Colon (tissue), 2 donors: ENCODE measurements around the gene STARD13.

Experiments used
- FAIRE-seq: peaks from 2 replicates; lab custom pipeline; 2012; peaks lifted over from hg19 to GRCh38; lab: Jason Lieb, UNC
- donor health status: control.
- donor health status: control.

The STARD13 gene, protein sequence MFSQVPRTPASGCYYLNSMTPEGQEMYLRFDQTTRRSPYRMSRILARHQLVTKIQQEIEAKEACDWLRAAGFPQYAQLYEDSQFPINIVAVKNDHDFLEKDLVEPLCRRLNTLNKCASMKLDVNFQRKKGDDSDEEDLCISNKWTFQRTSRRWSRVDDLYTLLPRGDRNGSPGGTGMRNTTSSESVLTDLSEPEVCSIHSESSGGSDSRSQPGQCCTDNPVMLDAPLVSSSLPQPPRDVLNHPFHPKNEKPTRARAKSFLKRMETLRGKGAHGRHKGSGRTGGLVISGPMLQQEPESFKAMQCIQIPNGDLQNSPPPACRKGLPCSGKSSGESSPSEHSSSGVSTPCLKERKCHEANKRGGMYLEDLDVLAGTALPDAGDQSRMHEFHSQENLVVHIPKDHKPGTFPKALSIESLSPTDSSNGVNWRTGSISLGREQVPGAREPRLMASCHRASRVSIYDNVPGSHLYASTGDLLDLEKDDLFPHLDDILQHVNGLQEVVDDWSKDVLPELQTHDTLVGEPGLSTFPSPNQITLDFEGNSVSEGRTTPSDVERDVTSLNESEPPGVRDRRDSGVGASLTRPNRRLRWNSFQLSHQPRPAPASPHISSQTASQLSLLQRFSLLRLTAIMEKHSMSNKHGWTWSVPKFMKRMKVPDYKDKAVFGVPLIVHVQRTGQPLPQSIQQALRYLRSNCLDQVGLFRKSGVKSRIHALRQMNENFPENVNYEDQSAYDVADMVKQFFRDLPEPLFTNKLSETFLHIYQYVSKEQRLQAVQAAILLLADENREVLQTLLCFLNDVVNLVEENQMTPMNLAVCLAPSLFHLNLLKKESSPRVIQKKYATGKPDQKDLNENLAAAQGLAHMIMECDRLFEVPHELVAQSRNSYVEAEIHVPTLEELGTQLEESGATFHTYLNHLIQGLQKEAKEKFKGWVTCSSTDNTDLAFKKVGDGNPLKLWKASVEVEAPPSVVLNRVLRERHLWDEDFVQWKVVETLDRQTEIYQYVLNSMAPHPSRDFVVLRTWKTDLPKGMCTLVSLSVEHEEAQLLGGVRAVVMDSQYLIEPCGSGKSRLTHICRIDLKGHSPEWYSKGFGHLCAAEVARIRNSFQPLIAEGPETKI

DNA sequence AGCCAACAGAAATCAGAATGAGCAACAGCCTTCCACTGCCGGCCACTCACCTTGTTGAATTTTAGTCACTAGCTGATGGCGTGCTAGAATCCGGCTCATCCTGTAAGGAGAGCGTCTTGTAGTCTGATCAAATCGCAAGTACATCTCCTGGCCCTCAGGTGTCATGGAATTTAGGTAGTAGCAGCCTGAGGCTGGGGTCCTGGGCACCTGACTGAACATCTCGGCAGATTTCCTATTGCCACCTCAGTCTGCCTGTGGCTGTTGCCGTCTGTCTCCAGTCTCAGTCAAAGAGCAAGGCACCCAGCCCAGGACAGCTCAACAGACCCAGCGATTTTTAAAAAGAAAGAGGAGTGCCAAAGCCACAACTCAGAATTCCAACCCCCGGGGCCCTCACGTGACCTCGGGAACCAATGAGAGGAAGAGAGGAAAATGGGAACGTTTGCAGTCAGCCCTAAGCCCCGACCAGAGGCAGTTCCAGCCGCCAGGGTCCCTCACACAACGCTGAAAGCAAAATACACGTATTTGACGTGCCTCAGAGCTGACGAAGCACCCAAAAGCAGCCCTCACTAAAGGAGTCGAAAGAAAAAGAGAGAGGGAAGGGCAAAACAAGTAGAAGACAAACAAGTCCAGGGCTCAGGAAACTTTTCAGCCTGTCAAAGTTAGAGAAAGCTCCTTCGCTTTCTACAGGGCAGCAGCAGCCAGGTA, at the start of gene STARD13:
Gene STARD13, minus strand, starts transcription at position 336 of the 705 bp plus-strand sequence. Its CDS starts 117 bp downstream, at position 219.
- no peak for FAIRE-seq

DNA sequence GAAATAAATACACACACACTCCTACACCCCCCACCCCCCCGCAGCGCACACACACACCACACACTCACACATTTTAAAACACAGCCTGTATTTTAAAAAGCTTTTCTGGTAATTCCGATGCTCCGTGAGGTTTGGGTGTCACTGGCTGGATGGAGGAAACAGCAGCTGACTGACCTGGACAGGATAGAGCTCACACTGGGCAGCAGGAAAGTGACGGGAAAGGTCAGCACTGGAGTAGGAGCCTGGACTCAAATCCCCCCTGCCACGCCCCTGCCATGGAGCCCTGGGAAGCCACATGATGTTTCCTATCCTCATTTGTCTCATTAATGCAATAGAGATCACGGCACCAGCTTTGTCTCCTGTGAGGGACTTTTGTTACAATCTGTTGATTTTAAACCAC, 49.3 kb upstream of the STARD13 start:
- FAIRE-seq = no peak

DNA sequence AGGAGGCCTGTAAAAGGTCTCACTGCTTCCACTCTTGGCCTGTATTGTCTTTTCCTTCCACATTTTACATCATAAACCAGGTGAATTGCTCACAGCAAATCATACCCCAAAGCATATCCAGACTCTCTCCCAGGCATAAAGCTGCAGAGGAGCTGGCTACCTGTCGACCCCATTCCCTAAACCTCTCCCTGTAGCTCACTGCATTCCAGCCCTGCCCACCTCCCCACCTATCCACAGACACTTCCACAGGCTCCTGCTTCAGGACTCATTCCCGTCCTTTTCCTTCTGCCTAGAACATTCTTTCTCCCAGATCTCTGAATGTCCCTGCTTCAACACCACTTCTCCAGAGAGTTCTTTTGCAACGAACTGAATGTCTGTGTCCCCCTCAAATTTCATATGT, 46.4 kb upstream of the STARD13 start:
- no peak for FAIRE-seq

DNA sequence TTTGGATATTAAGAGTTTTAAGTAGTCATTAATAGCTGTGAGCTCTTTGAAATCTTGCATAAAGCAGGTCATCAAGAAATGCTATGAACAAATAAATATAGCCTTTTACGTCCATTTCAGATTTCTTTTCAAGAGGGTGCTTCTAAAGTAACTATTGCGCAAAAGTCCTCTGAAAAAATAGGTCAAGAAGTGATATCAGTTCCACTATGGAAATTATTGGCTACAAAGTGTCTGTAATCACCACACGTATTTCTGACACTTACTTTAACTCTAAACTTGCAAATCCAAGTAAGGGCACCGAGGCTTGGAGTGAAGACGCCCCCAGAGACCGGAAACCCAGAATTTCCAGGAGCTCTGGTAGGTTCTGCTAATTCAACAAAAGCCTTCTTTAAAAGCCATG, 44.9 kb upstream of the STARD13 start:
- FAIRE-seq = no peak

DNA sequence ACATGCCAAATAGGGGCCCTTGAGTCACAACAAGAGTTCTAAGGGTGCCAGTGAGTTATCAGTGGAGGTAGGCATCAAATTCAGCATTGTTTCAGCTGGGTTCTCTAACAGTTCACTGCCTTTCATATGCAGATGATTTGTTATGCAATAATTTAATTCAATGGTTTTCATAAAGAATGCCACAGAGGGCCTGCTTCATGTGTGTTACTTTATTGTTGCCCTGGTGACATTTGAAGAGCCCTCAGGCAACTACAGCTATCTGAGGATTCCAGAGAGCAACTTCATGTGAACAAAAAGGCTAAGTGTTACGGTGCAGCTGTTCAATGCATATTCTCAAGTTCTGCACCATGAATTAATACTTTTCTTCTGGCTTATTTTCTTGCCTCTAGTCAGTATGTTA, 43.1 kb upstream of the STARD13 start:
- no peak for FAIRE-seq

DNA sequence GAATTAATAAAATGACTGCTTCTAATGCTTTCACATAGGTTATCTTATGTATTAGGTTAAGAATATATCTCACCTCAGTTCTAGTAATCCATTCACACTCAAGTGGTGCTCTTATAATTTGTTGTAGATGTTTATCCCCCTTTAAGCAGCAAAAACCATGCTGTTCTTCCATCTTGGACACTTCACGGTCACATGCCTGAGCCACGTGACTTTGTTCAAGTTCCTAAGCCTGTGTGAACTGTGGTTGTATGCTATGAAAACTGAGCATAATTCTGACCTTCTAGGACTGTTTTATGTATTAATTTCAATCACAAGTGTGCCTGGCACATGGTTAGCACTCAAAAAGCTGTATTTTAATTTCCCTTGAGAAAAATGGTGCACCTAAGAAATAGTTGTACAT, 41.2 kb upstream of the STARD13 start:
- FAIRE-seq = no peak

DNA sequence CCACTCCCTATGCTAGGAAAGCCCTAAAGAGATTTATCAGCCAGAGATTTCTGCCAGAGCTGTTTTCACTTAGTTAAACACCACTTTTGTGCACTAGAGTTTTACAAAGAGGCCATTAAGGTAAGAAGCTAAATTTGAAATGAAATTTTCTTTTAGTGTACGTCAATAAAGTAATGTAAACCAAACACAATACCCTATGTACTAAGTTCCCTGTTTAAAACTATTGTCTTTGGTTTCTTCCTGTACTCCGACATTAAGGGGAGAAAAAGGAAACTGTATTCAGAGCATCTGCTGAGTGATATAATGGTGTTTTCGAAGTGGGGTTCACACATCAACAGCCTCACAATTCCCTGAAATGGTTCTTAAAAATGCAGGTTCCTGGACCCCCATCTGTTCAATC, 40.7 kb upstream of the STARD13 start:
- FAIRE-seq = no peak

DNA sequence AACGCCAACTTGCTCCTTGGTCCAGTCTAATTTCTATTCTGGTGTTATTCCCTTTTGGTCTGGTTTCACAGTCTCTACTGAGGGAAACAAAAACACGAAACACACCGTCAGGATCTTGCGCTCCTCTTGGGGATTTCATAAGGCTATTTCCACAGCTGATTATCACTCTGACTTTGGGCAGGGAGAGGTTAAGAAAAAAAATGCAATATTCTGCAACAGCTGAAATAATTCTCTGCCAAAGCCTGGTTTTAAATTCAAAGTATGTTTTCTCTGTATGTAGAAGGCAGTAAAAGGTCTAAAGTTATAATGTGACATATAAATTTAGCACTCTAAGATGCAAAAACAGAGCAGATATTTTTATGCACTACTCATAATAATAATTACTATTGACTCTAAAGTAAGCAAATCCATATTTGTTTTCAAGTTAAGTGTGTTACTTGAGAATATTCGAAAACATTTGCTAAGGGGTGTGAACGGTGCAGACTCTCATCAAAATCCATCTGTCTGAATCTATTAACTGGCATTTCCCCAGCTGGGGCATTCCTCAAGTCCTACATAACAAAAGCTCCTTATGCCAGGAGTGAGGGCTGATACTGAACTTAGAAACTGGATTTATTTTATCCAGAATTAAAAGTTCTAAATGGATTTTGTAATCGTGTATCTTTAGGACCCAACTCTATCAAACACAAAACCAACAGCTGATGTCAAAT, 38.4 kb upstream of the STARD13 start:
- no peak for FAIRE-seq

DNA sequence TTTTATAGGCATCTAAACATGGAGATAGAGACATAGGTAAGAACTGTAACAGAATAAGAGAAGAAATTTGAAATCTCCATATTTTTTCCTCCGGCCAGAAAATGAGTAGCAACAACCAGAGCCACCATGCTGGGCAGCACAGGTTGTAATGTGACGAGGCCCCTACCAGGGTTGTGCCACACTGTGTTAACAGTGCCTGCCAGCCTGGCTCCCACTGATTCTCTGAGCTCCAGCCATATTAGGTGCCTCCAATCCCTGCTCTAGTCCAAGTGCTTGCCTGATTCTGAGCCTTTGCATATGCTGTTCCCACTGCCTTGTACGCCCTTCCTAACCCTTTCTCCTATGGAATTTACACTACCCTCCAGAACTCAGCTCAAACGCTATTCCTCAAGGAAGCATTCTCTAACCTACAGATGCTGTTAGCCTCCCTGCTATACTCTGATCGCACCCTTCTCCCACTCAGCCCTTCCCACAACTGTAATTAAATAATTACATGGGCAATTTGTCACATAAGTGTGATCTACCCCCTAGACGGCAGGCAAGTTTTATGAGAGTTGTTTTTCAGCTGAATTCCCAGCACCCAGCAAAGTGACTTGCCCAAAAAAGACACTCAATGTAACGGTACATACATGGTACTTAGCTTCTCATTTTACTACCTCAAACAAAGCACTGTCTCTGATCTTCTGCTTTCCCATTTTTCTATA, 37.6 kb upstream of the STARD13 start:
- FAIRE-seq = no peak

DNA sequence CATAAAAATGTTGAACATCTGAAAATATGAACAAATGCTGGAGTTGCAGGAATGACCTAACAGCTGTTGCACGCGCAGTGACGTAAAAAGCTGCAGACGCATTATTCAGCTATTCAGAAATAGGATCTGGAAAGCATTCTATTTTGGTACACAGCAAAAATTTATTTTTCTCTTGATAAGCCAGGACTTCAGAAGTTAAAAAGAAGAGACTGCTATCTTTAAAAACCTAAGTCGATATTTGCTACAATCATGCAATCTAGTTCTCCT, 36.9 kb upstream of the STARD13 start:
- no peak for FAIRE-seq

DNA sequence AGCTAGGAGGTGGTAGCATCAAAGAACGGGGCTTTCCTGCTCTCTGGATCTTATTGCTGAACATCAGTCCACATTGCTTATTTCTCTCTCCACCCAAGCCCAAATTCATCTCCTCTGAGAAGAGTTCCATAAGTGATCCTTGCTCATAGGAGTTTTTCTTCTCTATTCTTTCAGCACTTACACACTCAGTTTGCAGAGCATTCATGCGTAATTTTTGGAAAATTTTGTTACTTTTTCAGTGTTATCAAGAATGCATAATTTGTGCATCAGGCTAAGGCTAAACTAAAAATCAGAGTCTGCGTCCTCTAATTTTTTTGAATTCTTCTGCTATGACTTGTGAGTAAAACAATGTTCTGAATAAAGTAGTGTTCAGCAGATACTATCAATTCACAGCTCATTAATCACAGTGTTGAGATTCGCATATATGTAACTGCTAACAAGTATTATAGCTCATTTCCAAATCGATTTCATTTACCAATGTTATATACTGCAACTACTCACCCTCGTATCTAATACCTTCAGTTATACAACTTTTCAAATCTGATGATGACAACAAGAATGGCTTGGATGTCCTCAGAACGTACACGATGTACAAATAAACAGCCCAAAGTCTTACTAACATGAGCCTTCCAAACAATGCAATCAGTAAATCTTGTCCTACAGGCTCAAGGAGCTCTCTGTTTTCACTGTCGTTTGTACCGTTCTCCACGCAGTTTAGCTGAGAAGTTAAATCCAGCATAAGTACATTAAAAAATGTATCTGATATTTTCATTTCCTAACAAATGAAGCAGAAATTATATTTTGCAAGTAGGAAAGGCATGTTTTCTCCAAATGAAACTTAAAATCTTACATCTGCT, 36.4 kb upstream of the STARD13 start:
- no peak for FAIRE-seq

DNA sequence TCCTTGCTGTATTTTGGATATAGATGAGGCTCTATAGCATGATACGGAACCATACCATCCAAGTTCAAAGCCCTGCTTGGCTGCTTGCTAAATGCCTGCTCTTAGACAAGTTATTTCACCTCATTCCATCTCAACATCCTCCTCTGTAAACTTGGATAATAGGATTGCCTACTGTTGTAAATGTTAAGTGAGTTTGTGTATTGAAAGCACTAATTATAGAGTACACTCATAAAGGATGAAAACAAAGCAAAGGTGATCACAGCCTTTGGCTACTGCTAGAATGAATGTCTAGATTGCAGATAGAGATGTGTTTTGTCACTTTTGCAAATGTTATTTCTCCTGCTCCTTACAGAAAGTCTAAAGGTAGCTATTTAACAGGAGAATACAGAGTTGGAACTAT, 34.3 kb upstream of the STARD13 start:
- FAIRE-seq = no peak

DNA sequence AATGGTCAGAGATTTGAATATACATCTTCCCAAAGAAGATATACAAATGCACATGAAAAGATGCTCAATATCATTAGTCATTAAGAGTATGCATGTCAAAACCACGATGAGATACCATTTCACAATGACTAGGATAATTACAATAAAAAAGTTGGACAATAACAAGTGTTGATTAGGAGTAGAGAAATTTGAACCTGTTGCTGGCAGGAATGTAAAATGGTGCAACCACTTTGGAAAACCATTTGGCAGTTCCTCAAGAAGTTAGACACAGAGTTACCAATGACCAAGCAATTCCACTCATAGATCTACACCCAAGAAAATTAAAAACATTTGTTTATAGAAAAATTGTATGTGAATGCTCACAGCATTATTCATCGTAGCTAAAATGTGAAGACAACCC, 33.2 kb upstream of the STARD13 start:
- FAIRE-seq = no peak

DNA sequence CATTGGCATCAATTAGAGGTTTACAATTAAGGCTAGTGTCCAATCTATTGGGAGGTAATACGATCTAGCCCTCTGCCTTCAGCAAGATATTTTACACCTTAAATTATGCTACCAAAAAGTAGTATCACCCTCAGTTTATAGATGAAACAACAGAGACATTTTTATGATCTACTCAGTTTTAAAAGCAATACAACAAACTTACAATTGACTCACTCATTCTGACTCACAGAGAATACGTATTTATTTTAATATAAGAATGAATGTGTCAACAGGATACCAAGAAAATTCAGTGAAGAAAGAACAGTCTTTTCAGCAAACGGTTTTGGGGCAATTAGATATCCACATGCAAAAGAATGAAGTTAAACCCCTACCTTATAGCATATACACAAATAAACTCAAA, 32.5 kb upstream of the STARD13 start:
- FAIRE-seq = no peak

DNA sequence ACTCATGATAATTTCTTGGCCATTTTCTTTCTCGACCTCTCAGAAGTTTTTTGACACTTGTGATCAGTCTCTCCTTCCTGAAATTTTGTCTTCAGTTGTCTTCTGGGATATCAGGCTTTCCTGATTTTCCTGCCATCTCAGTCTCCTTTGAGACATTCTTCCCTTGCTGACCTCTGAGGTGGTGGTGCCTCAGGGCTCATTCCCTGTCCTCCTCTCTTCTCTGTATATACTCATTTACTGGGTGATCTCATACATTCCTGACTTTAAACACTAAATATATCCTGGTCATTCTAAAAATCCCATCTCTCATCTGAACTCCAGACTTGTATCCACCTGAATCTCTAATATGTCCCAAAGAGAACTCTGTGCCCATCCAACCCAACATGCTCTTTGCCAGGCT, 31.3 kb upstream of the STARD13 start:
- FAIRE-seq = no peak

DNA sequence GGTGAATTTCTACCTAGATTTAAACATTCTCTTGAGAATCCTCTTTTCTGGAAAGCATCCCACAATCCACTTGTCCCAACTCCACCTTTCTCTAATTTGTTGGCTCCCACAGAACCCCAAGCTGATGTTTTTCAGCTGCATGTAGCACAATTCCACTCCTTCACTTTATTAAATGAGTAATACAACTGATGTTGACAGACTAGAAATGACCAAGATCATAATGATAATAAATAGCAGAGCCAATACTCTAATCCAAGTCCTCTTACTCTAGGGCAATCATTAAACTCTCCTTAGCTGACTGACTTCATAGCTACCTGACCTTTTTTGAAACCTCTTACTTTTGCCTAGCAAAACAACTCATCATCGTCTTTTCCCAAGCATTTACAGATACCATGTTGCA, 27.9 kb upstream of the STARD13 start:
- no peak for FAIRE-seq

DNA sequence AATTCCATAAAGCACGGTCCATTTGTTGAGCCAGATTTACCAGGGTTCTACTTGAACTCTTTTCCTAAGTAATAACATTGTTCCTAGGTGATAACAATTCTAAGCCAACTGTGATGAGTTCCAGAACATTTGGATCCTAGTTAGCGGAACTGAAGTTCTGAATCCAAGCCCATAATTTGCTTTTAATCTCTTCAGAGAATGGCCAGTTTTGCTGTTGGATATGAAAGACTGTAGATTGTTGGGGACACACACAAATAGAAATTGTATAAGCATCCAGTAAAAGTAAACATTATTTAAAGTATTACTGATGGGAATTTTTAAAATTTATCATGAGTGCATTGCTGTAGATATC, 27.3 kb upstream of the STARD13 start:
- no peak for FAIRE-seq

DNA sequence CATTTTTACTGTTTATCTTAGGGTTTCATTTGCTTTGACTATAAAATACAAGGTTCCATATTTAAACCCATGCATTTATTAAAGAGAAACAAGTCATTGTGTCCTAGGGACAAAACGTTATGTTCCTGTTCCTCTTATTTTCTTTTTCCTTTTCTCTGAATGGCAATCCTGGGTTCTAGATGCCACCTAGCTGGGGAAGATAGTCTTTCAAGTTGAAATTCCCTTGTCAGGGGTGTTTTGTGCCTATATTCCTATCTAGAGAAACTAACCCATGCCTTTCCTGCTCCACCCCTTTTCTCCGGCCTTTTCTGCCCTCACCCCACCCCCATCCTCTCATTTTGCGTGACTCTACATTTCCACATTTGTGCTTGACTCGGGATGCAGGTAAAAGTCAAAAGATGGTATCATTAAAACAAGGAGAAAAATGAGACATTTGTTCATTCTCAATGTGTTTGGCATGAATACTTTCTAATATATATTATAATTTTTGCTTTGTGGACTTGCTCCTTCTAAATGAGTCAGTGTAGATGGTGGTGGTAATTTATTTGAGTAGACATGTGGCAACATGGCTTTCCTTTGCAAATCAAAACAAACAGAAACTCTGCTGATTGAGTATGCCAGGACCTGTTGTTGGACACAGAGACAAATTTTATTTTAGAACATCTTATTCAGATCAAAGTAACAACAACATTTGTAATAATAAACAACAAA, 26.8 kb upstream of the STARD13 start:
- no peak for FAIRE-seq

DNA sequence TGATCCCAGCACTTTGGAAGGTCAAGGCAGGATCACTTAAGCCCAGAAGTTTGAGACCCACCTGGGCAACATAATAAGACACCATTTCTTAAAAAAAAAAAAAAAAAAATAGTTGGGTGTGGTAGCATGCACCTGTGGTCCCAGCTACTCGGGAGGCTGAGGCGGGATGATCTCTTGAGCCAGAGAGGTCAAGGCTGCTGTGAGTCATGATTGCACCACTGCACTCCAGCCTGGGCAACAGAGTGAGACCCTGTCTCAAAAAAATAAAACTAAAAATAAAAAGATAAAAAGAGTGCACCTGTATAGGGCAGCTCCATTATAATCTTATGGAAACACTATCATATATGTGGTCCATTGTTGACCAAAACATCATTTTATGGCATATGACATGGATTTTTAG, 25.5 kb upstream of the STARD13 start:
- FAIRE-seq = no peak
